DMS53 treated with DMSO at 0.1 percent for 48 hours (cell line): ENCODE data around the gene CARMIL1.
A peak's percentile ranks its signal among the peaks of the same experiment; 100 is the strongest.
"Not testable (repeated sequence)": the region's sequence is repeated elsewhere in the genome, so short reads cannot be mapped to it uniquely, and the experiment has no call there.

Source experiments
- DNase-seq: peaks from one replicate; lab custom pipeline; 2025; ENCODE audit not compliant: unreplicated experiment; lab: John Stamatoyannopoulos, UW

CARMIL1 gene

DNA sequence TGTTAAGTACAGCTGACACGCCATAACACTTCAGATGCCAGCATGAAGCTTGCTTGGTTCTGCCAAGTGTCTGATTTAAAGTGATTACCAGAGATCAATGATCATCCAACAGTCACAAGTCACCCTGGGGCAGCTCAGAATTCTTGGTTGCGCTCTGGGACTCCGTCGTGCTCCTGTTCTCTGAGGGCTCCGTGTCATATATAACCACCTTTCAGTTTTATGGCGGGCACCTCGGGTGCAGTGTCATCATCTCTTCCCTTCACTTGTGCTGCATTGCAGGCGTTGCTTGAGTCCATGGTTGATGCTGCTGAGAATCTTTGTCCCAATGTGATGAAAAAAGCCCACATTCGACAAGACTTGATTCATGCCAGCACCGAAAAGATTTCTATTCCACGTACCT is 271.5 kb downstream of the CARMIL1 start:
- no peak for DNase-seq

DNA sequence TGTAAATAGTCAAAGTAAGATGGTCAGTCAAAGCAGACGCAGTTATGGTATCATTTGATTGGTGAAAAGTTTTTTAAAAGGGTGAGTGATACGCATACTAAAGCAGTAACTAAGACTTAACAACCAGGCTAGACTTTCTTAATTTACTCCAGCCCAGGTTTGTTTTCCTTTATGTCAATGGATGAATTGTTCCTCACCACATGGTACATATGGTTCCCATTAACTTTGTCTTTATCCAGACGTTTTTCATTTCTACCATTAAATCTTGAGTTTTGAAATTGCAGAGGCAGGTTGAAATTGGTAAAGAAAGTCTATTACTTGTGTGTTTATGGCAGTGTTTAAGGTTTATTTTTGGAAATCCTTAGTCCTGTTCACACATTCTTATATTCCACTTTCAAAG is 274.3 kb downstream of the CARMIL1 start:
- DNase-seq: no peak

DNA sequence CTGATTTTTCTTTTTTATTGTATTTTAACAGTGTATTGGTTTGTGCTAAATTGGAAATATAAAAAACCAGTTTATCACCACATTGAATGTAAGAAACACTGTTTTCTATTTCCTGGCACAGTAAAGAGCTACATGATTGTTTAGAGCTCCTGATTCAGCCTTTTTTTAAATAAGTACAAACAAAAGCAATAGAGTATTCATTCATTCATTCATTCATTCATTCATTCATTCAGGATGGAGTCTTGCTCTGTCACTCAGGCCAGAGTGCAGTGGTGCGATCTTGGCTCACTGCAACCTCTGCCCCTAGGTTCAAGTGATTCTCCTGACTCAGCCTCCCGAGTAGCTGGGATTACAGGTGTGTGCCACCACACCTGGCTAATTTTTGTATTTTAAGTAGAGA is 276.0 kb downstream of the CARMIL1 start:
- DNase-seq: no peak

DNA sequence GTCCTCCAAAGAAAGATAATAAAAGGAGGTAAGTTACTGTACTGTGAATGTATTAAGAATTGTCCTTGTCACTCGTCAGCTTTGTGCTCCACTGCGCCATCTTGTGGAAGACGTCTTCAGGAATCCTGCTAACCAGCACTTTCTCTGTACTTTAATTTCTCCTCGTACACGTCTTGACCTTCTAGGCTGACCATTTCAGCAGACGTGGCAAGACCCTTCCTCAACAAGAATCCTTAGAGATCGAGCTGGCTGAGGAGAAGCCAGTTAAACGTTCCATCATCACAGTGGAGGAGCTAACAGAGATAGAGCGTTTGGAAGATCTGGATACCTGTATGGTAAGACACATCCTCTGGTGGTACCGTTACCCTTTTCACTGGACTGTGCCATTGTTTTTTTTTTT is 277.3 kb downstream of the CARMIL1 start:
- peak; percentile 50 for DNase-seq

DNA sequence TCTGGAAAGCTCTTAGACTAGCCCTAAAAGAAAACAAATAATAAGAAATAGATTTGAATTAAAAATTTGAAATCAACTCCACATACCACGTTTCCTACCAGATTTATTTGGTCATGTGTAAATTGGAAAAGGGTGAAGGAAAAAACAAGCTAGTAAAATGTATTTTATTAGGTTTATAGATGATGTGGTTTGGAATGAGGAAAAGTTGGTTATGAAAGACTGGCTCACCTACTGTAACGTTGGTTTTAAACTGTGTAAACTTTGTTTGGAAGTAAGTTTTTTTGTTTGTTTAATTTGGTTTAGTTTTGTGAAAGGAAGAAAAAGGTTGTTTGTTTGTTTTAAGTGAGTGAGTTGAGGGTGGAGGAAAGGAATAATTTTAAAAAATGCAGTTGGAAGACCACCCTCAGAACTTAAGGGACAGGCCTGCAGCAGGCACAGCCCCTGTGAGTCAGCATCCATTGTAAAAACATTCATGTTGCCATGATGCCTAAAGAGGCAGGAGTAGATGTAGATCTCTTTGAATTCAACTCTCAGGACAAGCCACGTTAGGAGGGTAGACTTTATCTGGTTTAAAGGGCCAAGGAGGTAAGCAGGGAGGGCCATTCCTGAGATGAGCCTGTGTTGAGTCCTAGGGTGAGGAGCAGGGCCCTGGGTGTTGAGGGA is 279.1 kb downstream of the CARMIL1 start:
- DNase-seq: no peak

DNA sequence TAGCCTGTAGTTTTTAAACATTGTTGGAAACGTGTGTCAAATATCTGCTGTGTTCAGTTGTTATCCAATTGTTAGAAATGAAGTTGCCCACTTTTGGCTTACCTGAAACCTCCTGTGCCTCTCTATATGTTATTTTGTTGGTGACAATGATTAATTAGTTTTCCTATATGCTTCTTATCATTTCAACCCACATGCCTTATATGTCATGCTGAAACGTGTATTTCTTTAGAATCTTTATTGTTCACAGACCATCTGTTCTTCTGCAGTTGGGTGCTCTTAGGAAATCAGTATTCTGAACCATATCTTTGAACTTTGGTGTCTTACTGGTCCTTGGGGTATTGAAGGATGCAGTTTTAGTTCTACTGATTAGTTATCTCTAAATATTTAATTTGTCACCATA is 281.7 kb downstream of the CARMIL1 start:
- no peak for DNase-seq

DNA sequence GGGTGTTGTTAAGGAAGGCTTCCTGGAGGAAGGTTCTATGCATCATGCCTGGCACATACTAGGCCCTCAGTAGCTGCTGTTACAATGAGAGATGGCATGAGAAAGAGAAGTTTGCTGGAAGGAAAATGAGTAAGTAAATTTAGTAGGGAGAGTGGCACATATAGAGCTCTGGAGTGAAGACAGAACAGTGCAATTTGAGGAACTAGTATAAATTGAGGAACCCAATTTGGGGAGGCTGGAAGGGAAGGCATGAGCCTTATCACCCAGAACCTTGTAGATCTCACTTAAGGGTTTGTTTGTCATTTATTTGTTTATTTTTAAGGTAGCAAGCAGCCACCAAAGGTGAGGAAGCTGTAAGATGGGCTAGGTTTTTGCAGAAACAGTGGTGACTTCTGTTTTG is 285.8 kb downstream of the CARMIL1 start:
- no peak for DNase-seq

DNA sequence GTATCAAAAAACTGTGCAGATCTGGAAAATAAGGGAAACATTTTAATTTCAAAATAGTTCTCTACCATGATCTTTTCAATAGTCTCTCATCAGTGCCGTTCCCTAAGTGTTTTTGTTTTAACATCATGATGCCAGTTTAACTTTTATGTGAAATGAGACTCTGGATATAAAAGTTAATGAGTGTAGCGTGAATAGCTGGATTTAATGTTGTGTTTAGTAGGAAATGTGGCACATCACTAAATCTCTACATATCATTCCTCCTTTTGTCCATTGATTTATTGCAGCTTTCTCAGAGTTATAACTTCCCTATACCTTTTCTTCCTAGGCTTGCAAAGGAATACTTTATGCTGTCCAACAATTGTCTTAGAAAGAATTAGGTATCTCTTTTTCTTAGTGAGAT is 291.4 kb downstream of the CARMIL1 start:
- DNase-seq: no peak

DNA sequence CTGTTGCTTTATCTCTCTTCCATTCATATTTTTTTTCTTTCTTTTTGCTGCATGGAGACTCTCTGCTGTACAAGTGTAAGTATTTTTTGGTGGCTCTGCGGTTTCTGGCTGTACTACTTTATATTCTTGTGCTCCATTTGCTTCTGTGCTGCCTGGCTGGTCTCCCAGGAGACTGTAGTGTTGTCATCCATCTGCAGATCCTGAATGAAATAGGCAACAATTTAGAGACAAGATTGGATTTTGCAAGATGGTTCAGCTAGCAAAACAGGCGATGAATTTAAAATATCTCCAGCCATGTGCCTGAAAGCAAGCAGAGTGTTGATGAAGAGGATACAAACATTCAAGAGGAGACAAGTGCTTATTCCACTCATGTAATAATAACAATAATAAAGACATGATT is 297.7 kb downstream of the CARMIL1 start:
- no peak for DNase-seq

DNA sequence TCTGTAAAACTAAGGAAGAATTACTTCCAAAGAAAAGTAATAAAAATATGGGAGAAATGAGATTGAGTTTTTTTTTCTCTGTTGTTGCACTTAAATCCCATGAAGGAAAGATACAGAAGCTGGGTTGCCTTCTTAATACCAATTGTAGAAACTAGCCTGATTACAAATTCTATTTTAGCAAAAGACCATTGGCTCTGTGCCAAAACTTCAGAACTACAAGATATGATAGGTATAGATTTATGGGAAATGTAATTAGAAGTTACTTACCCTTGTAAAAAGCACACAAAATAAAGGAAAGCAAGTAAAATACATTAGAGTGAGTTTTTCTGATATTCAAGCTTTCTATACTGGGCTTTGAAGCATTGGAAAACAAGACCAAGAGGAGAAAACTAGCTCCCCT is 299.4 kb downstream of the CARMIL1 start:
- DNase-seq: no peak

DNA sequence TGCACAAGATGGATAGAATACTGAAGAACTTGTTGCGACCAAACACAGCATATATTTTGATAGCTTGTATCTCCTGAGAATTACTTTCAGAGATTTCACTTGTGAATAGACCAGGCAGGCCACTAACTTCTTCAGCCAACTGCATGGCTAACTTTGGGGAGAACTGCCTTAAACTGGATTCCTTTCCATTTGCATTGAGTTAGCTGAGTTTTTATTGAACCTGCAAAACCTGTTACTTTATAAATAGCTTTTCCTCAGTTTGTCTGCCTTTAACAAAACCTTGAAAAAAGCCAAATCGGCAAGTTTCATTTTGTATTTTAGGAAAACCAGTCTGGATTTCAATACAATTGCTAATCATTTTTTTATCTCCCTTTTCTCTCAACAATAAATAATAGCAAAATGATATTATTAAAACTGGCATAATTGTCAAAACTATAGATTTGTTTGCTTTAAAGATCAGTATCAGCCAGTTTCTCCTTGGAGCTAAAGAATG is 300.3 kb downstream of the CARMIL1 start:
- DNase-seq: no peak

DNA sequence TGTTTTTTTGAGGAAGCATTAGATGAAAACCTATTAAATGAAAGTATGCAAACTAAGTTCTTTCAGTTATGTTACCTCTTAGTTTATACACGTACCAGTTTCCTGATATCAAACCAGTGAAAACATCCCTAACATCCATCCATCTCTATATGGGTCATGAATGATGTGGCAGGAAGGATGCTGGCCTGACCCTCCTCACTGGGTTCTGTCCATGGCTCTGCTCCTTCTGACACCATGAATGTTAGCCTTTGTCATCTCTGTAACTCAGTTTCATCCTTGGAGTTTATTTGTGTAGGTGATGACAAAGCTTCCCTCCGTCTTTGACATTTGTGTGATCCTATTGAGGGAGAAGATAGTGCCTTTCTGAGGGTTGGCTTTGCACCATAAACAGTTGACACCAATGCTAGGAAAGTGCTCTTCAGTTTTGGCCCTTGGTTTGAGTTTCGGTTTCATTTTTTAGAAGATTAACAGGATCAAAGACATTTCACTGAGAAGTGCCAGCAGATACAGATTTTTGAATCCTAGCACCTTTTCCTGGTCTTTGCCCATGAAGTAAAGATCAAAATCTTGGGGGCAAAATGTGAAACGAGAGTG is 300.8 kb downstream of the CARMIL1 start:
- no peak for DNase-seq

DNA sequence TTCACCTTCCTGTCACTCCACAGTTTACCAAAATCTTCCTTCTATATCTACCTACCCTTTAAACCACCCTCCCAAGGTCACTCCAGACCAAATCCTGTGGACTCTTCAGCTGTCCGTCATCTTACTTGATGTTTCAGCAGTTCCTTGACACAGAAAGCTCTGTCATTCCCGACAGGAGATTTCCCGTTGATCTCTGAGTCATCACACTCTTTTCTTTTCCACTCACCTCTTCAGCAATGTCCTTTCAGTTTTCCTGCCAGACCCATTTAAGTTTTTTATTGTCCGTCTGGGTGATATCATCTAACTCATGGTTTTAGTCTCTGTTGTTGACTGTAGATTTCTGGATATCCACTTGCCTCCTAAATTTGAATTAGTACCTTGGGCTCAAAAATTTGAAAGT is 302.9 kb downstream of the CARMIL1 start:
- no peak for DNase-seq

DNA sequence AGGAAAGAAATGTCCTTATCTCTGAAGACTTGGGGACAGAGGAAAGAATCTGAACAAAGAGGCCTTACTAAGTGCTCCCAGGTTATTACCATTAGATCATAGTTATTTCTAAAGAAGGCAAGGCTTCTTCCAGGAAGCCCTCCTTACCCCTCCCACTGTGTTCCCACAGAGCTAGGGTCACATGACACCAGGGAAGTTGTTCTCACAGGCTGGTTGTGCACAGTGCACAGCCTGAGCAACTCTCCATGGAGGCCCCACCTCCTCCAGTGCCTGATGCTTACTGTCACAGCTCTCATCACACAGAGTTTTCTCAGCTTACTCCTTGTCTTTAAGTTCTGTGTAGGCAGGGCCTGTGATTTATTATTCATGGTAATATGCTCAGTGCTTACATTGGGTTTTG is 303.9 kb downstream of the CARMIL1 start:
- no peak for DNase-seq

DNA sequence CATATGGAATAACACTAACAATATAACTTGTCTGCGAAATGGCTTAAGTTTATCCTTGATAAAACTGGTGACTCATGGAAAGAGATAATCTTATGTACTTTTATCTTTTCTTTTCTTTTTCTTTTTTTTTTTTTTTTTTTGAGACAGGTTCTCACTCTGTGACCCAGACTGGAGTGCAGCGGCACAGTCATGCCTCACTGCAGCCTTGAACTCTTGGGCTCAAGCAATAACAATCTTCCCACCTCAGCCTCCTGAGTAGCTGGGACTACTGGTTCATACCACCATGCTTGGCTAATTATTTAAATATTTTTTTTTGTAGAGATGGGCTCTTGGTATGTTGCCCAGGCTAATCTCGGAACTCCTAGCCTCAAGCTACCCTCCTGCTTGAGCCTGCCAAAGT is 304.7 kb downstream of the CARMIL1 start:
- no peak for DNase-seq

DNA sequence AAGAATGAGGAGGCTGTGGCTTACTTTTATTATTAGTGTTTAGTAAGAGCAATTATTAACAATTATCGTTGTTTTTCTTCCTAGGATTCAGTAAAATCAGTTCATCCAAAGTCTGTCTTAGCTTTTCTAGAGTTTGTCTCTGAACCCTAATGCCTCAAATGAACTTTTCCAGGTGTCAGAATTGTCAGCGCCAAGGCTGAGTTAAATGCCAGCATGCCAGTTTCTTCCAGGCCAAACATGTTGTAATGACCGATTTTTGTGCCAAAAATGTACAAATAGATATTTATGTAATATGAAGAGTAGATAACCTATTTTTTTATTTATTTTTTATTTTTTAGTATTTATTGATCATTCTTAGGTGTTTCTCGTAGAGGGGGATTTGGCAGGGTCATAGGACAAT is 306.1 kb downstream of the CARMIL1 start:
- no peak for DNase-seq

DNA sequence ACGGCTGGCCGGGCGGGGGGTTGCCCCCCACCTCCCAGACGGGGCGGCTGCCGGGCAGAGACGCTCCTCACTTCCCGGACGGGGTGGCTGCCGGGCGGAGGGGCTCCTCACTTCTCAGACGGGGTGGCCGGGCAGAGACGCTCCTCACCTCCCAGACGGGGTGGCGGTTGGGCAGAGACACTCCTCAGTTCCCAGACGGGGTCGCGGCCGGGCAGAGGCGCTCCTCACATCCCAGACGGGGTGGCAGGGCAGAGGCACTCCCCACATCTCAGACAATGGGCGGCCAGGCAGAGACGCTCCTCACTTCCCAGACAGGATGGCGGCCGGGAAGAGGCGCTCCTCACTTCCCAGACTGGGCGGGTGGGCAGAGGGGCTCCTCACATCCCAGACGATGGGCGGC is 306.9 kb downstream of the CARMIL1 start:
- DNase-seq: not testable (repeated sequence)

DNA sequence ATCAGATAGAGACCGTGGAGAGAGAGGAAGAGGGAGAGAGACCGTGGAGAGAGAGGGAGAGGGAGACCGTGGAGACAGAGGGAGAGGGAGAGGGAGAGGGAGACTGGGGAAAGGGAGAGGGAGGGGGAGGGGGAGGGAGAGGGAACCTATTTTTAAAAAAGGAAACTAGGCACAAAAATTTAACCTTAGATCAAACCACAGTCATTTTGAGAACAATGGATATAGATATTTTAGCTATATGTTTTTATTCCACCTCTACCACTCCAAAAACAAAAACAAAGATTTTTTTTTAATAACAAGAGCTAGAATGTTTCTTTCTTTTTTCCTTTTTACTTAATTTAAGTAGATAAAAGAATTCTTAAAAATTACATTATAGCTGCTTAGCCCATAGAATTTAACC is 307.8 kb downstream of the CARMIL1 start:
- no peak for DNase-seq

DNA sequence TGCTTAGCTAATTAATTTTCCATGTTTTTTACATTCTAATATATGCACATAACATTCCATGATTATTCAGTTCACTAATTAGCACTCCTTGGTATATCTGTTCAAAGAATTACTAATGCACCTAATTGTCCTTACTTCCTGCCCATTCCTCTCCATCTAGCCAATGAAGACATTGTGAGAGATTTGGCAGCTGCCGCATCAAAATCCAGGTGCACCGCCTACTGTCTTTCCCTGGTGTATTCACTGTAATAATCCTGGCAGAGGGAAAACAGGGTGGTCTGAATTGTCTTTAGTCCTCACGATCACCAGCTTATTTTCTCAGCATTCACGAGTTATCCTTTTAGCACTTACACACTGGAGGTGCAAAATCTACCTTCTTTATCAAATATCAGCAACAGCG is 311.8 kb downstream of the CARMIL1 start:
- no peak for DNase-seq

DNA sequence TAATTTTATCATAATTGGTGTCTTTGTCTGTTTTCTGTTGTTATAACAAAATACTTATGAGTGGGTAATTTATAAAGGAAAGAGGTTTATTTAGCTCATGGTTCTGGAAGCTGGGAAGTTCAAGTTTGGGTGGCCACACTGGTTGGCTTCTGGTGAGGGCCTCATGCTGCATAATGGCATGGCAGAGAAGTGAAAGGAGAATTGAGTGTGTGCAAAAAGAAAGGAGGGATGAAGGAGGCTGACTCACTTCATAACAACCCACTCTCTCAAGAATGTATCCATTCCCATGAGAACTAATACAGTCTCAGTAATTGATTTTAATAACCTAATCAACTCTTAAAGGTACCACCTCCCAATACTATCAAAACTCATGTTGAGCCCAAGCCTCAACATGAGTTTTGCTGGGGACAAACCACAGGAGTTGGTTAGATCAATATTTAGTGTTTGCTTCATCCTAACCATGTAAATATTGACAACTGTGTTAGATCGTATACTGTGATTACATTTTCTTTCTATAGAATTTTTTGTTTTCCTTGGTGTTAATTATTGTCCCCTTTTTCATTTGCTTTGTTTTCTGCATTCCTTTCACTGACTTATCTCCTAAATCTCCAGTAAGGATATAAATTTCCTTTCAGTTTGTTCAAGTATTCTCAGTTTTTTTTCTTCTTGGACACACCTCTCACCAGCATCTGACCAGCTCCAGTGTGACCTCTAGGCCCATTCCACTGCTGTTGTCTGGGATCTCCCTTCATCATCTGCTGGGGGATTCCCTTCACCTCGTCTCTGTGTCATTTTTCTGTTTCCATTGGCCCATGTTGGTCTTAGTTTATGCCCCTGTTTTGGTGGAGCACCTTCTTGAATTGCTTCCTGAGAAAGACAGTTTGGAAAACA is 318.0 kb downstream of the CARMIL1 start:
- DNase-seq: peak; percentile 14

DNA sequence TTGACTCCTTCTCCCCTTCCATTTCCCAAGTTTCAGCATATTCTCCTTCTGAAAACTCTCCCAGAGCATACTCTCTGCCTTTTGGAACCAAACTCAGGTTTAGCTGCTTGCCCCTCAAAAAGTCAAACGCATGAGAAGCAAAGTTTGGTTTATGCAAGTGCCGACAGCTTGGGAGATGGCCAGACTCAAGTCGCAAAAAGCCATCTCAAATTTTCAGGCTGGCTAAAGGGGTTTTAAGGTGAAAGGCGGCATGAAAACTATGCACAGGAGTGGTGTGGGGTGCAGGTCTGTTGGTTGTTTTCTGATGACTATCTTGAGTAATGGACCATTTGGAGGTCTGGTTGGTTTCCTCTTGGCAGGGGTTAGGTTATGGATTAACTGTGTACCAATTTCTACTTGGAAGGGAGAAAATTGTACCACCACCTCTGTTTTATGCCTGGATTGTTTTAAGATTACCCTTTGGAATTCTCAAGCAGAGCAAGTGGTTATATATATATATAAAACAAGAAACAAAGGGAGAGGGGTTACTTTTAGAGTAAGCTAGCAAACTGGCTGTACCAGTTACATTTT is 320.4 kb downstream of the CARMIL1 start:
- no peak for DNase-seq
